Suprapubic skin (tissue), 4 donors: ENCODE results near the gene SAT1.

Experiments
- POLR2A ChIP-seq, 2 donors: fragments of 450-650 bp; IDR thresholded peaks; one replicate each; pipeline ENCODE4 v1.6.1; 2017; ENCODE audit warnings: antibody characterized with exemption in 2 of 2, mild to moderate bottlenecking in 2 of 2, moderate library complexity in 2 of 2
- POLR2AphosphoS5 ChIP-seq, 3 donors: sonication (generic); formaldehyde crosslinking; IDR thresholded peaks; one replicate each; pipeline ENCODE4 v1.6.1; 2017; ENCODE audit warnings: antibody characterized with exemption in 3 of 3
- TF ChIP-seq, protein P1 (sequence below), 2 donors: fragments of 200-600 bp in 1 of 2; fragments of 450-650 bp in 1 of 2; sonication (generic) in 1 of 2; IDR thresholded peaks; one replicate each; pipeline ENCODE4 v1.5.1; 2016 to 2019; ENCODE audit warnings: antibody characterized with exemption in 2 of 2, mild to moderate bottlenecking in 1 of 2, moderate library complexity in 1 of 2

DNA sequence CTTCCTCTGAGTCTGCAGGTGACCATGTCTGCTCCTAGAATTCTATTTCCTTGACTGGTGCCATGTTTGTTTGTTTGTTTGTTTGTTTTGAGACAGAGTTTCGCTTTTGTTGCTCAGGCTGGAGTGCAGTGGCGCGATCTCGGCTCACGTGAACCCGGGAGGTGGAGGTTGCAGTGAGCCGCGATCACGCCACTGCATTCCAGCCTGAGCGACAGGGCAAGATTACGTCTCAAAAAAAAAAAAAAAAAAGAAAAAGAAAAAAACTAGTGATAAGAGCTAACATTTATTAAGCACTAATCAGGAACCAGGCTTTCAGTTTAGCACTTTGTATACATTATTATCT, 7.2 kb downstream of the SAT1 start:
- TF ChIP-seq, protein P1, sequence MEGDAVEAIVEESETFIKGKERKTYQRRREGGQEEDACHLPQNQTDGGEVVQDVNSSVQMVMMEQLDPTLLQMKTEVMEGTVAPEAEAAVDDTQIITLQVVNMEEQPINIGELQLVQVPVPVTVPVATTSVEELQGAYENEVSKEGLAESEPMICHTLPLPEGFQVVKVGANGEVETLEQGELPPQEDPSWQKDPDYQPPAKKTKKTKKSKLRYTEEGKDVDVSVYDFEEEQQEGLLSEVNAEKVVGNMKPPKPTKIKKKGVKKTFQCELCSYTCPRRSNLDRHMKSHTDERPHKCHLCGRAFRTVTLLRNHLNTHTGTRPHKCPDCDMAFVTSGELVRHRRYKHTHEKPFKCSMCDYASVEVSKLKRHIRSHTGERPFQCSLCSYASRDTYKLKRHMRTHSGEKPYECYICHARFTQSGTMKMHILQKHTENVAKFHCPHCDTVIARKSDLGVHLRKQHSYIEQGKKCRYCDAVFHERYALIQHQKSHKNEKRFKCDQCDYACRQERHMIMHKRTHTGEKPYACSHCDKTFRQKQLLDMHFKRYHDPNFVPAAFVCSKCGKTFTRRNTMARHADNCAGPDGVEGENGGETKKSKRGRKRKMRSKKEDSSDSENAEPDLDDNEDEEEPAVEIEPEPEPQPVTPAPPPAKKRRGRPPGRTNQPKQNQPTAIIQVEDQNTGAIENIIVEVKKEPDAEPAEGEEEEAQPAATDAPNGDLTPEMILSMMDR (IDR thresholded peaks at IDR 0.05): no peak
- TF ChIP-seq POLR2A (IDR thresholded peaks at IDR 0.05) (no peak), POLR2AphosphoS5 (IDR thresholded peaks at IDR 0.05) (no peak)
